PC-9 (cell line): ENCODE measurements around the gene TRIM9.

Experiments used
- CTCF ChIP-seq: fragments of 200-600 bp; sonication (generic); conservative IDR thresholded peaks from 2 replicates; pipeline ENCODE4 v1.6.1; 2017; ENCODE audit warnings: mixed run types, antibody characterized with exemption, mild to moderate bottlenecking, moderate library complexity
- EZH2 ChIP-seq: fragments of 200-600 bp; sonication (generic); IDR thresholded peaks from 2 replicates; pipeline ENCODE4 v1.8.0; 2017; ENCODE audit warnings: antibody characterized with exemption, low read depth

- no peak for TF ChIP-seq CTCF
- no peak for TF ChIP-seq EZH2
These were observed 88.6 kb downstream of the TRIM9 start for GRCh38 chr14:51006324-51006723.
